Upper lobe of left lung (tissue), 4 donors: ENCODE results near the gene RBM20.

ENCODE experiments used
- POLR2A ChIP-seq, 4 donors: fragments of 450-650 bp; IDR thresholded peaks; one replicate each; pipeline ENCODE4 v1.5.1; 2016 to 2017; ENCODE audit warnings: antibody characterized with exemption in 4 of 4, mild to moderate bottlenecking in 2 of 4
- TF ChIP-seq, protein P1 (sequence below), 6 experiments: fragments of 450-650 bp in 4 of 6; fragments of 200-600 bp in 2 of 6; sonication (generic) in 2 of 6; IDR thresholded peaks; one replicate each; pipeline ENCODE4 v1.5.1; 2016 to 2019; ENCODE audit warnings: antibody characterized with exemption in 6 of 6

DNA sequence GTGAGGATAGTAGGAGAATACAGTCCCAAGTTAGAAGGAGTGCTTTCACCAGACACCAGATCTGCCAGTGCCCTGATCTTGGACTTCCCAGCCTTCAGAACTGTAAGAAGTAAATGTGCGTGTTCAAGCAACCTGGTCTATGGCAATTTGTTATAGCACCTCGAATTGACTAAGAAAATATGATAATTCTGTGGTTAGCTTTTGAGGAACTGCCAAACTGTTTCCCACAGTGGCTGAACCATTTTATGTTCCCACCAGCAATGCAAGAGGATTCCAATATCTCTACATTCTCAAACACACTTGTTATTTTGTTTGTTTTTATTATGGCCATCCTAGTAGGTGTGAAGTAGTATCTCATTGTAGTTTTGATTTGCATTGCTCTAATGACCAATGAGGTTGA, 47.0 kb downstream of the RBM20 start:
- TF ChIP-seq, protein P1, sequence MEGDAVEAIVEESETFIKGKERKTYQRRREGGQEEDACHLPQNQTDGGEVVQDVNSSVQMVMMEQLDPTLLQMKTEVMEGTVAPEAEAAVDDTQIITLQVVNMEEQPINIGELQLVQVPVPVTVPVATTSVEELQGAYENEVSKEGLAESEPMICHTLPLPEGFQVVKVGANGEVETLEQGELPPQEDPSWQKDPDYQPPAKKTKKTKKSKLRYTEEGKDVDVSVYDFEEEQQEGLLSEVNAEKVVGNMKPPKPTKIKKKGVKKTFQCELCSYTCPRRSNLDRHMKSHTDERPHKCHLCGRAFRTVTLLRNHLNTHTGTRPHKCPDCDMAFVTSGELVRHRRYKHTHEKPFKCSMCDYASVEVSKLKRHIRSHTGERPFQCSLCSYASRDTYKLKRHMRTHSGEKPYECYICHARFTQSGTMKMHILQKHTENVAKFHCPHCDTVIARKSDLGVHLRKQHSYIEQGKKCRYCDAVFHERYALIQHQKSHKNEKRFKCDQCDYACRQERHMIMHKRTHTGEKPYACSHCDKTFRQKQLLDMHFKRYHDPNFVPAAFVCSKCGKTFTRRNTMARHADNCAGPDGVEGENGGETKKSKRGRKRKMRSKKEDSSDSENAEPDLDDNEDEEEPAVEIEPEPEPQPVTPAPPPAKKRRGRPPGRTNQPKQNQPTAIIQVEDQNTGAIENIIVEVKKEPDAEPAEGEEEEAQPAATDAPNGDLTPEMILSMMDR (IDR thresholded peaks at IDR 0.05) = no peak
- no peak for TF ChIP-seq POLR2A (IDR thresholded peaks at IDR 0.05)
